Smooth muscle cell (in vitro differentiated cells): ENCODE measurements around the gene PLEK2. TPM values are rescaled to one million over a fixed set of nuclear protein-coding genes. Genes with fewer than 3 reads are reported as not detected.
"Not testable (repeated sequence)": the region's sequence is repeated elsewhere in the genome, so short reads cannot be mapped to it uniquely, and the experiment has no call there.

Source experiments
- DNase-seq: peaks from one replicate; lab custom pipeline; 2025; ENCODE audit not compliant: unreplicated experiment; lab: John Stamatoyannopoulos, UW
- H2AFZ ChIP-seq: fragments of 200-600 bp; sonication (generic); 2 replicates; pipeline ENCODE4 v1.6.0; 2016; ENCODE audit warnings: antibody characterized with exemption, low read depth, mild to moderate bottlenecking
- H3F3A ChIP-seq: fragments of 200-600 bp; sonication (generic); 2 replicates; pipeline ENCODE4 v1.6.0; 2017; ENCODE audit warnings: antibody characterized with exemption, low read depth
- H3K27ac ChIP-seq: fragments of 200-600 bp; sonication (generic); 2 replicates; pipeline ENCODE4 v1.5.1; 2016; ENCODE audit warnings: low read depth, mild to moderate bottlenecking
- H3K27me3 ChIP-seq: fragments of 200-600 bp; sonication (generic); 2 replicates; pipeline ENCODE4 v1.6.1; 2016; ENCODE audit warnings: low read depth, mild to moderate bottlenecking
- H3K36me3 ChIP-seq: fragments of 200-600 bp; sonication (generic); 2 replicates; pipeline ENCODE4 v1.5.1; 2016; ENCODE audit warnings: low read depth
- H3K4me1 ChIP-seq: fragments of 200-600 bp; sonication (generic); 2 replicates; pipeline ENCODE4 v1.5.1; 2016; ENCODE audit warnings: low read depth
- H3K4me2 ChIP-seq: fragments of 200-600 bp; sonication (generic); 2 replicates; pipeline ENCODE4 v1.6.0; 2016; ENCODE audit warnings: mild to moderate bottlenecking
- H3K4me3 ChIP-seq: fragments of 200-600 bp; sonication (generic); 2 replicates; pipeline ENCODE4 v1.5.1; 2016; ENCODE audit warnings: mild to moderate bottlenecking
- H3K79me2 ChIP-seq: fragments of 200-600 bp; sonication (generic); 2 replicates; pipeline ENCODE4 v1.6.0; 2016; ENCODE audit warnings: low read depth, mild to moderate bottlenecking
- H3K9ac ChIP-seq: fragments of 200-600 bp; sonication (generic); 2 replicates; pipeline ENCODE4 v1.6.0; 2016; ENCODE audit warnings: low read depth
- H3K9me3 ChIP-seq: fragments of 200-600 bp; sonication (generic); replicated peaks from 2 replicates; pipeline ENCODE4 v1.5.1; 2016; ENCODE audit warnings: low read depth
- H4K20me1 ChIP-seq: fragments of 200-600 bp; sonication (generic); 2 replicates; pipeline ENCODE4 v1.6.0; 2016; ENCODE audit warnings: low read depth
- CTCF ChIP-seq: fragments of 200-600 bp; sonication (generic); IDR thresholded peaks from 2 replicates; pipeline ENCODE4 v1.5.1; 2017; ENCODE audit warnings: borderline replicate concordance, mild to moderate bottlenecking, antibody characterized with exemption; ENCODE audit not compliant: insufficient read depth, poor library complexity, severe bottlenecking
- WGBS: methylation state at CpG from one replicate; pipeline ENCODE4 v1.1.7; 2016; ENCODE audit warnings: low lambda C conversion rate; 5-methylcytosine and 5-hydroxymethylcytosine counted together
- polyA plus RNA-seq: library from polyadenylated mRNA; unstranded; fragments of >200 nt; fragmentation: Nextera tagmentation; extraction: Ambion mirVana; gene quantifications from 2 replicates; pipeline ENCODE4 v1.2.1, GENCODE V29; 2016
- total RNA-seq: library from RNA; depleted of rRNA; stranded (reverse); fragments of >200 nt; gene quantifications from 2 replicates; pipeline ENCODE4 v1.2.3, GENCODE V29; 2014

The PLEK2 gene
- total and polyA plus RNA-seq, 2 experiments from 2014 or later: 1.6 to 3.1 TPM

GRCh38 chr14:67416085-67416484 is 4.1 kb upstream of the PLEK2 start:
- peaks cover 3% of the 10 kb centered on the region for H3K4me1 ChIP-seq

GRCh38 chr14:67415610-67416009 is 3.6 kb upstream of the PLEK2 start:
- not testable (repeated sequence) for H3K9ac ChIP-seq, H3K9me3 ChIP-seq, DNase-seq, H3K4me1 ChIP-seq, H3K4me3 ChIP-seq, H3K79me2 ChIP-seq, H2AFZ ChIP-seq, H3K27ac ChIP-seq, H3F3A ChIP-seq, H4K20me1 ChIP-seq, H3K4me2 ChIP-seq, H3K36me3 ChIP-seq, H3K27me3 ChIP-seq
- 98% methylated on average over 5 of the region's 5 CpGs for WGBS

More at GRCh38 chr14:67416085-67416484, 4.1 kb upstream of the PLEK2 start:
- DNase-seq: no peak
- Histone ChIP-seq H3K27me3 (no peaks in the 10 kb centered on the region), H3K27ac (no peak overlapping the region), H3F3A (no peaks in the 10 kb centered on the region), H2AFZ (no peak overlapping the region), H3K9ac (no peak overlapping the region), H3K4me3 (no peak overlapping the region), H3K9me3 (no peaks in the 10 kb centered on the region), H4K20me1 (no peaks in the 10 kb centered on the region), H3K36me3 (no peaks in the 10 kb centered on the region), H3K4me2 (no peak overlapping the region), H3K79me2 (no peaks in the 10 kb centered on the region)
- no peak for TF ChIP-seq CTCF
- WGBS: 80% methylated on average over 8 of the region's 8 CpGs

- H3F3A ChIP-seq: no peaks in the 10 kb centered on the region
- H3K27me3 ChIP-seq: no peaks in the 10 kb centered on the region
- H3K79me2 ChIP-seq: no peaks in the 10 kb centered on the region
- no peaks in the 10 kb centered on the region for H3K36me3 ChIP-seq
- peak overlapping the region; percentile 12 for H3K4me2 ChIP-seq
- WGBS: 20% methylated on average over 3 of the region's 3 CpGs
- no peak overlapping the region for H3K4me3 ChIP-seq
- H3K9me3 ChIP-seq: no peaks in the 10 kb centered on the region
- H3K27ac ChIP-seq: peak overlapping the region; percentile 56
- peak overlapping the region; percentile 24 for H3K9ac ChIP-seq
- peaks cover 3% of the 10 kb centered on the region for H3K4me1 ChIP-seq
- DNase-seq: no peak
- no peak for TF ChIP-seq CTCF
- H2AFZ ChIP-seq: no peak overlapping the region
- H4K20me1 ChIP-seq: no peaks in the 10 kb centered on the region
These were observed 2.1 kb upstream of the PLEK2 start for GRCh38 chr14:67413806-67414769.

- no peaks in the 10 kb centered on the region for H3K36me3 ChIP-seq
- H3F3A ChIP-seq: no peaks in the 10 kb centered on the region
- H3K27me3 ChIP-seq: no peaks in the 10 kb centered on the region
- no peaks in the 10 kb centered on the region for H4K20me1 ChIP-seq
- H3K9ac ChIP-seq: no peak overlapping the region
- no peaks in the 10 kb centered on the region for H3K79me2 ChIP-seq
- whole genome bisulfite sequencing: 56% methylated on average over 8 of the region's 8 CpGs
- no peak for TF ChIP-seq CTCF
- peak overlapping the region; percentile 65 for H3K4me2 ChIP-seq
- H3K4me1 ChIP-seq: peaks cover 3% of the 10 kb centered on the region
- no peak for DNase-seq
- no peak overlapping the region for H3K27ac ChIP-seq
- no peaks in the 10 kb centered on the region for H3K9me3 ChIP-seq
- H2AFZ ChIP-seq: no peak overlapping the region
- peak overlapping the region; percentile 28 for H3K4me3 ChIP-seq
These were observed 595 bp downstream of the PLEK2 start for GRCh38 chr14:67411370-67411769.
